ENCODE data around the gene NCL. TPM values are rescaled to one million over a fixed set of nuclear protein-coding genes. Genes with fewer than 3 reads are reported as not detected.
"Not testable (repeated sequence)": the region's sequence is repeated elsewhere in the genome, so short reads cannot be mapped to it uniquely, and the experiment has no call there.

NCL gene
- total RNA-seq, 1 donor from 2014 or later: 588 TPM

DNA sequence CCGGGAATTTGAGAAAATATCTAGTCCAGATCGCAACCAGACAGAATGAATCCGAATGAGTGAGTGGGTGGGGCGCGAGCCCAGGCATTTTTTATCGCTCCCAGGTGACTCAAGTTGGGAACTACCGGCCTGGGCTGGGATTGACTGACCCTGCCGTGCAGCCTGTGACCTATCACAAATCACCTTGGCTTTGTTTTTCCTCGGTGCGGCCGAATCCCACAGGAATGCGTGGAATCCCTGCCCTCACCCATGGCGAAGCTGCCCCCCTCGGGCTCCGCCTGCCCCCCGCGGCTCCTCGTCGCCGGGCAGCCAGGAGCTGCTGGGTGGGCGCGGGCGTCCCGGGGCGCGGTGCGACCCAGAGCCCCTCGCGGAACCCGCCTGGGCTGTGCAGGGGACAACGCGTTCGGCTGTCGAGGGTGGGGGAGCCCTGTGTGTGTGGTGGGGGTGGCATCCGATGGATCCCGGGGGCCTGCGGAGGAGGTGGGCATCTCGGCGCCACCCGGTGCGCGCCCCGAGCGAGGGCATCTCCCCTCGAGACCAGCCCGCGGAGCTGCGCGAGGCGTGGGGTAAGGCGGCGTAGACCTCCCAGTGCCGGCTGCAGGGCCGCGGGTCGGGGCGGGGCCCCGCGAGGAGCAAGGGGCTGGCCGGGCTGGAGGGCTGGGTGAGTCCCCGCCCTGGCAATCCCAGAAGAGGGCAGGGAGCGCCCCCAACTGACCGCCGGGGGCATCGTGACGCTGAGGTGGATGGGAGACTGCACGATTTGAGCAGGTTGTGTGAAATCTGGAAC is 52.3 kb downstream of the NCL start:
- TF ChIP-seq, protein P1, sequence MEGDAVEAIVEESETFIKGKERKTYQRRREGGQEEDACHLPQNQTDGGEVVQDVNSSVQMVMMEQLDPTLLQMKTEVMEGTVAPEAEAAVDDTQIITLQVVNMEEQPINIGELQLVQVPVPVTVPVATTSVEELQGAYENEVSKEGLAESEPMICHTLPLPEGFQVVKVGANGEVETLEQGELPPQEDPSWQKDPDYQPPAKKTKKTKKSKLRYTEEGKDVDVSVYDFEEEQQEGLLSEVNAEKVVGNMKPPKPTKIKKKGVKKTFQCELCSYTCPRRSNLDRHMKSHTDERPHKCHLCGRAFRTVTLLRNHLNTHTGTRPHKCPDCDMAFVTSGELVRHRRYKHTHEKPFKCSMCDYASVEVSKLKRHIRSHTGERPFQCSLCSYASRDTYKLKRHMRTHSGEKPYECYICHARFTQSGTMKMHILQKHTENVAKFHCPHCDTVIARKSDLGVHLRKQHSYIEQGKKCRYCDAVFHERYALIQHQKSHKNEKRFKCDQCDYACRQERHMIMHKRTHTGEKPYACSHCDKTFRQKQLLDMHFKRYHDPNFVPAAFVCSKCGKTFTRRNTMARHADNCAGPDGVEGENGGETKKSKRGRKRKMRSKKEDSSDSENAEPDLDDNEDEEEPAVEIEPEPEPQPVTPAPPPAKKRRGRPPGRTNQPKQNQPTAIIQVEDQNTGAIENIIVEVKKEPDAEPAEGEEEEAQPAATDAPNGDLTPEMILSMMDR (IDR thresholded peaks at IDR 0.05; ENCODE audit: unreplicated experiment): peak; percentile 97
- DNase-seq (ENCODE audit: low spot score, unreplicated experiment): peak; percentile 93
- Mint-ChIP-seq H3K9me3 (ENCODE audit: low read depth) (no peaks in the 10 kb centered on the region), H3K4me3 (ENCODE audit: low read depth) (peak overlapping the region; percentile 72), H3K36me3 (ENCODE audit: insufficient read depth) (no peaks in the 10 kb centered on the region), H3K27ac (peak overlapping the region; percentile 85), H3K27me3 (peaks cover 11% of the 10 kb centered on the region), H3K4me1 (ENCODE audit: low read depth) (peaks cover 13% of the 10 kb centered on the region)

DNA sequence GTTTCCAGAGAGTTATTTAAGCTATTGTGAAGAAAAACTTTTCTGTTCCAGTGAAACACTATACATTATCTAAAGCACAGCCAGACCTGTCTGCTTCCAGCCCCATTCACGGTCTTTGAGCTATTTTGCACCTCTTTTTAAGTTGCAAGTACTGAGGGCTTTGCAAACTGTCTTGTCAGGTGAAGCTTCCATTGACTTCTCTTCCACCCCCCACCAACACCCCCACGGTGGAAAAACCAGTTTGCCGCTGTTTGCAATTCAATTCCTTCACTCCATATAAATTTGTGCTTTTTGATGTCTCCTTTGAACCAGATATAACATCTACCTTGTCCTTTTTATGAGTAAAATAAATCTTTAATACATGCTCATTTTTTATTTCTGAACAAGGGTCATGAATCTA is 53.0 kb downstream of the NCL start:
- H3K4me1 Mint-ChIP-seq (ENCODE audit: low read depth): peaks cover 13% of the 10 kb centered on the region
- peaks cover 11% of the 10 kb centered on the region for H3K27me3 Mint-ChIP-seq
- H3K27ac Mint-ChIP-seq: peak overlapping the region; percentile 85
- peak overlapping the region; percentile 72 for H3K4me3 Mint-ChIP-seq (ENCODE audit: low read depth)
- TF ChIP-seq, protein P1 (IDR thresholded peaks at IDR 0.05; ENCODE audit: unreplicated experiment): no peak
- no peaks in the 10 kb centered on the region for H3K9me3 Mint-ChIP-seq (ENCODE audit: low read depth)
- H3K36me3 Mint-ChIP-seq (ENCODE audit: insufficient read depth): no peaks in the 10 kb centered on the region
- DNase-seq (ENCODE audit: low spot score, unreplicated experiment): no peak

DNA sequence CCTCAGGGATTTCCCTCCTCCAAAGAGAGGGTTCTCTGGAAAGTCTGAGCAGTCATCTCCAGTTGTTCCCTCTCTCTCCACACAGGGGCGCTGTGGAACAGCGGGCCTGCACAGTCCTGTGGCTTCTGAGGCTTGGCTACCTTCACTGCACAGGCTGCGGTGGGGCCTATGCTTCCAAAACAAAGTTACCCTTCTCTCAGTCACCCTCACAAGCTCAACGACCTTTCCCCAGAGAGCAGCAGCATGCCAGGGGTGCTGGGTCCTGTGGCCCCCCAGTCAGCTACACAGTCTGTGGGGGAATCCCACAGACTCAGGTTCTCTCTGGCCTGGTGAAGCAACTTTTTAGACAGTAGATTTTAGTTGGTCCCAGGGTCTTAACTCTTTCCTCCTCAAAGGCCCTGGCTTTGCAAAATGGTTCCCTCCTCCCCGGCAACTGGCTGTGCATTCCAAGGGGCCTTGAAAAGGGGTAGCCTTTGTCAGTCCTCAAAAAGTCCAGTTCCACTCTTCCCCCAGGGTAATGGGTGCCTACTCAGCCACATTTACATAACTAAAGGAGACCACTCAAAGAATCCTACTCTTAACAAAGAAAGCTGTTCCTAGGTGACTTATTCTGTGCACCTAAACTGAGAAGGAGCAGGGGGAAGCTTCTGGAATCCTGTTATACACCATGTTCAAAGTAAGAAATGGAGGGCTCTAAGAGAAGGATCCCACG is 53.8 kb downstream of the NCL start:
- Mint-ChIP-seq H3K4me1 (ENCODE audit: low read depth) (peaks cover 13% of the 10 kb centered on the region), H3K4me3 (ENCODE audit: low read depth) (no peak overlapping the region), H3K36me3 (ENCODE audit: insufficient read depth) (no peaks in the 10 kb centered on the region), H3K27ac (no peak overlapping the region), H3K9me3 (ENCODE audit: low read depth) (no peaks in the 10 kb centered on the region), H3K27me3 (peaks cover 11% of the 10 kb centered on the region)
- DNase-seq (ENCODE audit: low spot score, unreplicated experiment): no peak
- TF ChIP-seq, protein P1 (IDR thresholded peaks at IDR 0.05; ENCODE audit: unreplicated experiment): peak; percentile 45

DNA sequence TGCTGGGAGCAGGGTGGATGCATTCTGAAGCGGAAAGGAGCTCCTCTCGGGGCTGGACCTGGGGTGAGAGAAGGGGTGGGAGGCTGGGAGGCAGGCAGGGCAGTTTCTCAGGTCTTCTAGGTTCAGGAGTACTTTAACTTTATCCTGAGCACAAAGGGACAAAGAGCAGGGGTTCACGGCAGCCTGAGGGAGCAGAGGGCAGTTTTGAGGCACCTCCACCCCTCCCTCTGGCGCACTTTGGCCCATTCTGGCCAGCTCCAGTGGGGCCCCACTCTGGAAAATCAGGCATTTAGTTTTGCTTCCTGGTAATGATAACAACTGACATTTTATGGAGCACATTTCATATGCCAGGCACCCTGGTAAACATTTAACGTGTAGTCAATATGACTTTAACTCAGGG is 54.5 kb downstream of the NCL start:
- Mint-ChIP-seq H3K4me1 (ENCODE audit: low read depth) (peaks cover 16% of the 10 kb centered on the region), H3K27me3 (peaks cover 14% of the 10 kb centered on the region), H3K9me3 (ENCODE audit: low read depth) (no peaks in the 10 kb centered on the region), H3K4me3 (ENCODE audit: low read depth) (no peak overlapping the region), H3K27ac (no peak overlapping the region), H3K36me3 (ENCODE audit: insufficient read depth) (no peaks in the 10 kb centered on the region)
- TF ChIP-seq, protein P1 (IDR thresholded peaks at IDR 0.05; ENCODE audit: unreplicated experiment): no peak
- no peak for DNase-seq (ENCODE audit: low spot score, unreplicated experiment)

DNA sequence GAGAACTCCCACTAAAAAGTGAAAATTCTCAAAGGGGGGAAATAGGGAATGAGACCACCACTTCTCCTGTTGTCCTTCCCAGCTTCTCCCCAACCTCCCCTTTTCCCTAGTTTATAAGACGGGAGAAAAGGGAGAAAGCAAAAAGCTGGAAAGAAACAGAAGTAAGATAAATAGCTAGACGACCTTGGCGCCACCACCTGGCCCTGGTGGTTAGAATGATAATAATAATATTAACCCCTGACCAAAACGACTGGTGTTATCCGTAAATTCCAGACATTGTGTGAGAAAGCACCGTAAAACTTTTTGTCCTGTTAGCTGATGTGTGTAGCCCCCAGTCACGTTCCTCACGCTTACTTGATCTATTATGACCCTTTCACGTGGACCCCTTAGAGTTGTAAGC is 56.0 kb downstream of the NCL start:
- not testable (repeated sequence) for H3K27ac Mint-ChIP-seq; H3K4me3 Mint-ChIP-seq (ENCODE audit: low read depth); H3K36me3 Mint-ChIP-seq (ENCODE audit: insufficient read depth); DNase-seq (ENCODE audit: low spot score, unreplicated experiment); H3K9me3 Mint-ChIP-seq (ENCODE audit: low read depth)
- Mint-ChIP-seq H3K4me1 (ENCODE audit: low read depth) (peaks cover 14% of the 10 kb centered on the region), H3K27me3 (peaks cover 15% of the 10 kb centered on the region)

DNA sequence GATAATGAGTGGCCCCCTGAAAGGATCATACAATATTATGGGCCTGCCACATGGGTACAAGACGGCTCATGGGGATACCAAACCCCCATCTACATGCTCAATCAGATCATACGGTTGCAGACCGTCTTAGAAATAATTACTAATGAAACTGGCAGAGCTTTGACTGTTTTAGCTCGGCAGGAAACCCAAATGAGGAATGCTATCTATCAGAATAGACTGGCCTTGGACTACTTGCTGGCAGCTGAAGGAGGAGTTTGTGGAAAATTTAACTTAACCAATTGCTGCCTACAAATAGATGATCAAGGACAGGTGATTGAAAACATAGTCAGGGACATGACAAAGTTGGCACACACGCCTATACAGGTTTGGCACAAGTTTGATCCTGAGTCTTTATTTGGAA is 56.6 kb downstream of the NCL start:
- H3K36me3 Mint-ChIP-seq (ENCODE audit: insufficient read depth); H3K27ac Mint-ChIP-seq; DNase-seq (ENCODE audit: low spot score, unreplicated experiment); H3K4me3 Mint-ChIP-seq (ENCODE audit: low read depth); H3K9me3 Mint-ChIP-seq (ENCODE audit: low read depth): not testable (repeated sequence)
- H3K4me1 Mint-ChIP-seq (ENCODE audit: low read depth): peaks cover 14% of the 10 kb centered on the region
- peaks cover 21% of the 10 kb centered on the region for H3K27me3 Mint-ChIP-seq

All from progenitor cell of endocrine pancreas (in vitro differentiated cells).